Measurements from ENCODE around the gene MYO3A.

The MYO3A gene

GRCh38 chr10:26232174-26232573 is 298.1 kb downstream of the MYO3A start:
- Histone ChIP-seq H3K9me3 (ENCODE audit: insufficient read depth, low read length) (no peaks in the 10 kb centered on the region), H3K9ac (ENCODE audit: insufficient read length, low read depth) (no peak overlapping the region), H3K36me3 (ENCODE audit: insufficient read depth, insufficient read length, low read length) (no peaks in the 10 kb centered on the region), H3K27me3 (ENCODE audit: insufficient read depth, insufficient read length) (peaks cover 19% of the 10 kb centered on the region), H3K4me3 (ENCODE audit: insufficient read length, low read depth) (no peak overlapping the region), H3K4me1 (ENCODE audit: insufficient read depth, insufficient read length) (no peaks in the 10 kb centered on the region)
- DNase-seq (ENCODE audit: low read depth, low spot score), result no peak
- TF ChIP-seq YY1 (IDR thresholded peaks at IDR 0.05; ENCODE audit: insufficient read depth, insufficient read length) (no peak), ZNF274 (IDR thresholded peaks at IDR 0.05; ENCODE audit: low read depth, low read length) (no peak), SUZ12 (IDR thresholded peaks at IDR 0.05; ENCODE audit: extremely low read depth, insufficient read depth, insufficient read length) (no peak)

- DNase-seq (ENCODE audit: low read depth, low spot score), result no peak
- H3K9ac ChIP-seq (ENCODE audit: insufficient read length, low read depth), result no peak overlapping the region
- no peaks in the 10 kb centered on the region for H3K9me3 ChIP-seq (ENCODE audit: insufficient read depth, low read length)
- TF ChIP-seq SUZ12 (IDR thresholded peaks at IDR 0.05; ENCODE audit: extremely low read depth, insufficient read depth, insufficient read length) (no peak), ZNF274 (IDR thresholded peaks at IDR 0.05; ENCODE audit: low read depth, low read length) (no peak), YY1 (IDR thresholded peaks at IDR 0.05; ENCODE audit: insufficient read depth, insufficient read length) (no peak)
- no peaks in the 10 kb centered on the region for H3K4me1 ChIP-seq (ENCODE audit: insufficient read depth, insufficient read length)
- no peaks in the 10 kb centered on the region for H3K36me3 ChIP-seq (ENCODE audit: insufficient read depth, insufficient read length, low read length)
- H3K27me3 ChIP-seq (ENCODE audit: insufficient read depth, insufficient read length), result peaks cover 6% of the 10 kb centered on the region
- no peak overlapping the region for H3K4me3 ChIP-seq (ENCODE audit: insufficient read length, low read depth)
Measured at GRCh38 chr10:26235761-26236160, 301.7 kb downstream of the MYO3A start.

GRCh38 chr10:26238378-26238777 is 304.3 kb downstream of the MYO3A start:
- H3K4me1 ChIP-seq (ENCODE audit: insufficient read depth, insufficient read length), result no peaks in the 10 kb centered on the region
- no peak for TF ChIP-seq ZNF274 (IDR thresholded peaks at IDR 0.05; ENCODE audit: low read depth, low read length)
- DNase-seq (ENCODE audit: low read depth, low spot score), result no peak
- no peak overlapping the region for H3K4me3 ChIP-seq (ENCODE audit: insufficient read length, low read depth)
- no peaks in the 10 kb centered on the region for H3K9me3 ChIP-seq (ENCODE audit: insufficient read depth, low read length)
- no peaks in the 10 kb centered on the region for H3K36me3 ChIP-seq (ENCODE audit: insufficient read depth, insufficient read length, low read length)
- H3K27me3 ChIP-seq (ENCODE audit: insufficient read depth, insufficient read length), result no peaks in the 10 kb centered on the region
- no peak overlapping the region for H3K9ac ChIP-seq (ENCODE audit: insufficient read length, low read depth)

DNA sequence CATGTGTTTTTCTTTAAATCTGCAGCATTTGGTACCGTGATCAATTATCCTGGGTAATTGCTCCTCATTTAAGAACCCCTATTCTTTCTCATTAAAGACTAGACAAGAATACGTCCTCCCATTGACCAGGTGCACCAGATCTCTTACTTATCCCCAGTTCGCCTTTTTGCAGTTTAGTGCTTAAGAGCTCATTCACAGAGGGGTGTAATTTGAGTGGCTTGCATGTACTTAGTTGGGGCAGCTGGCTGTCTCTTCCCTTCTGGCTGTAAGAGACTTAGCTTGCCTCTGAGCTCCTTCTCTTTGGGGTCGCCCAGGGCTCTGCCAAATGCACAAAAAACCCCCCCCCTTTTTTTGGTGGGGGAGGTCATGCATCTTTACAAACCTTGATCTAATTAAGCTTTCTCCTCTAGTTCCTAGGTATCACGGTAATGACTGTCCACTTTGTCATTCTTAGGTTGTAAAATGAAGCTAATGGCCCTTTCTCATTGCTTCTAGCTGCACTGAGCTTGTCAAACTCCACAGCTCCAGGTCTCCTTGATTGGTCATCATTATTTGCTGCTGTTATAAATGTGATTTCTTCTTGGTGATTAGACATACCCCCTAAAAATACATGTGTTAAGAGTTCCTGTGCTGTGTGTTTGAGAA is 308.8 kb downstream of the MYO3A start:
- no peaks in the 10 kb centered on the region for H3K9me3 ChIP-seq (ENCODE audit: insufficient read depth, low read length)
- TF ChIP-seq ZNF274 (IDR thresholded peaks at IDR 0.05; ENCODE audit: low read depth, low read length) (no peak), YY1 (IDR thresholded peaks at IDR 0.05; ENCODE audit: insufficient read depth, insufficient read length) (no peak), SUZ12 (IDR thresholded peaks at IDR 0.05; ENCODE audit: extremely low read depth, insufficient read depth, insufficient read length) (no peak)
- no peak for DNase-seq (ENCODE audit: low read depth, low spot score)

GRCh38 chr10:26243351-26243720 is 309.3 kb downstream of the MYO3A start:
- Histone ChIP-seq H3K27me3 (ENCODE audit: insufficient read depth, insufficient read length) (no peaks in the 10 kb centered on the region), H3K36me3 (ENCODE audit: insufficient read depth, insufficient read length, low read length) (no peaks in the 10 kb centered on the region), H3K9me3 (ENCODE audit: insufficient read depth, low read length) (no peaks in the 10 kb centered on the region), H3K9ac (ENCODE audit: insufficient read length, low read depth) (no peak overlapping the region), H3K4me3 (ENCODE audit: insufficient read length, low read depth) (no peak overlapping the region), H3K4me1 (ENCODE audit: insufficient read depth, insufficient read length) (no peaks in the 10 kb centered on the region)
- DNase-seq (ENCODE audit: low read depth, low spot score), result no peak
- no peak for TF ChIP-seq SUZ12 (IDR thresholded peaks at IDR 0.05; ENCODE audit: extremely low read depth, insufficient read depth, insufficient read length)
- no peak for TF ChIP-seq ZNF274 (IDR thresholded peaks at IDR 0.05; ENCODE audit: low read depth, low read length)
- TF ChIP-seq YY1 (IDR thresholded peaks at IDR 0.05; ENCODE audit: insufficient read depth, insufficient read length), result no peak

More for the DNA sequence above, 308.8 kb downstream of the MYO3A start:
- Histone ChIP-seq H3K36me3 (ENCODE audit: insufficient read depth, insufficient read length, low read length) (no peaks in the 10 kb centered on the region), H3K4me1 (ENCODE audit: insufficient read depth, insufficient read length) (no peaks in the 10 kb centered on the region), H3K27me3 (ENCODE audit: insufficient read depth, insufficient read length) (no peaks in the 10 kb centered on the region), H3K4me3 (ENCODE audit: insufficient read length, low read depth) (no peak overlapping the region), H3K9ac (ENCODE audit: insufficient read length, low read depth) (no peak overlapping the region)

- H3K4me3 ChIP-seq (ENCODE audit: insufficient read length, low read depth), result no peak overlapping the region
- no peak for TF ChIP-seq ZNF274 (IDR thresholded peaks at IDR 0.05; ENCODE audit: low read depth, low read length)
- no peak for TF ChIP-seq SUZ12 (IDR thresholded peaks at IDR 0.05; ENCODE audit: extremely low read depth, insufficient read depth, insufficient read length)
- no peak for TF ChIP-seq YY1 (IDR thresholded peaks at IDR 0.05; ENCODE audit: insufficient read depth, insufficient read length)
- H3K9me3 ChIP-seq (ENCODE audit: insufficient read depth, low read length), result no peaks in the 10 kb centered on the region
- H3K27me3 ChIP-seq (ENCODE audit: insufficient read depth, insufficient read length), result no peaks in the 10 kb centered on the region
- peaks cover 4% of the 10 kb centered on the region for H3K4me1 ChIP-seq (ENCODE audit: insufficient read depth, insufficient read length)
- no peak for DNase-seq (ENCODE audit: low read depth, low spot score)
- H3K36me3 ChIP-seq (ENCODE audit: insufficient read depth, insufficient read length, low read length), result no peaks in the 10 kb centered on the region
- no peak overlapping the region for H3K9ac ChIP-seq (ENCODE audit: insufficient read length, low read depth)
Measured at GRCh38 chr10:26249681-26250080, 315.7 kb downstream of the MYO3A start.

GRCh38 chr10:26251925-26252324 is 317.9 kb downstream of the MYO3A start:
- DNase-seq (ENCODE audit: low read depth, low spot score), result no peak
- Histone ChIP-seq H3K36me3 (ENCODE audit: insufficient read depth, insufficient read length, low read length) (no peaks in the 10 kb centered on the region), H3K4me3 (ENCODE audit: insufficient read length, low read depth) (no peak overlapping the region), H3K9ac (ENCODE audit: insufficient read length, low read depth) (no peak overlapping the region), H3K4me1 (ENCODE audit: insufficient read depth, insufficient read length) (peaks cover 4% of the 10 kb centered on the region), H3K27me3 (ENCODE audit: insufficient read depth, insufficient read length) (no peaks in the 10 kb centered on the region), H3K9me3 (ENCODE audit: insufficient read depth, low read length) (no peaks in the 10 kb centered on the region)
- TF ChIP-seq SUZ12 (IDR thresholded peaks at IDR 0.05; ENCODE audit: extremely low read depth, insufficient read depth, insufficient read length) (no peak), YY1 (IDR thresholded peaks at IDR 0.05; ENCODE audit: insufficient read depth, insufficient read length) (no peak), ZNF274 (IDR thresholded peaks at IDR 0.05; ENCODE audit: low read depth, low read length) (no peak)

Measured in NT2/D1 (cell line).